Stimulated activated CD8-positive, alpha-beta memory T cell treated with anti-CD3 and anti-CD28 coated beads, Interleukin-4, amount 100 ng/mL, for 4 hours (primary cell): Measurements from ENCODE around the gene MRGPRX4.

Source experiments
- DNase-seq, 2 donors: peaks; one replicate each; pipeline ENCODE4 v3.0.0-alpha.2; 2020; ENCODE audit warnings: low read depth in 2 of 2, low spot score in 1 of 2

Gene MRGPRX4

DNA sequence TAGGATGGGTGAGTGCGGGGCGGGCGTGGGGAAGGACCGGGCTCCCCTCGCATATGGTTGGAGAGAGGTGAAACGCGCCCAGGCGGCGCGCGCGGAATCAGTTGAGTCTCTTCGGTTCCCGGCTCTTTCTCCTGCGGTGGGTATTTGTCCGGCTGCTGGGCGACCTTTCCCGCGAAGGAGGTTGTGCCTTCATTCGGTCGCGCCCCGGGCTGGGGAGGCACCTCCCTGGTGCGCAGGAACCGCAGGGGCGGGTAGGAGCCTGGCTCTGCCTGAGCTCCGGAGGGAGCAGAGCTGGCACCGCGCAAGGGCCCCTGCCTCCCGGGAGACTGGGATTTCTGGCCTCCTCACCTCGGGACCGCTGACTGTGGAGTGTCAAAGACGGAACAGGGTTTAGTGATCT lies 36.4 kb downstream of the MRGPRX4 start:
- DNase-seq = no peak

DNA sequence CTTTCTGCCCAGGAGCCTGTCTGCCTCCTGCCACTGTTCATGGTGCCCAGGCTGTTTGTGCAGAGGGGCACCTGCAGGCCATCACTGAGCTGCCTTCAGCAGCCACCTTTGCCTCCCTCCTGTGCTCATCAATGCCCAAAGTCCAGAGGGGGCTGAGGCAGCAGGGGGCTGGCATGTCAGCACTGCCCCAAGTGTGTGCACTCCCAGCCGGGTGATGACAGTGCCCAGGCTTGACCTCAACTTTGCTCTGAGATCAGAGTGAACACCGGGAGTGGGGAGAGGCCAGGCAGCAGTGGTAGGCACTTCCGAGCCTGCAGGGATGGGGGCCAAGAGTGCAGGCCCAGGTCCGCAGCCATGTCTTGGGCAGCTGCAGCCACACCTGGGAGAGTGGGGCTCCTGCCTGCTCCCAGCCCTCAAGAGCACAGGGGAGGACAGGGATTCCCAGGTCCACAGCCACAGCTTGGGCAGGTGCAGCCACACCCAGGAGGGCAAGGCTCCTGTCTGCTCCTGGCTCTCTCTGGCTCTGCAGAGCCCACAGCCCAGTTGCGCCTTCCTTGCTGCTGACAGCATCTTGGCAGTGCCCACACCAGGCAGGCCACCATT lies 48.7 kb downstream of the MRGPRX4 start:
- no peak for DNase-seq

DNA sequence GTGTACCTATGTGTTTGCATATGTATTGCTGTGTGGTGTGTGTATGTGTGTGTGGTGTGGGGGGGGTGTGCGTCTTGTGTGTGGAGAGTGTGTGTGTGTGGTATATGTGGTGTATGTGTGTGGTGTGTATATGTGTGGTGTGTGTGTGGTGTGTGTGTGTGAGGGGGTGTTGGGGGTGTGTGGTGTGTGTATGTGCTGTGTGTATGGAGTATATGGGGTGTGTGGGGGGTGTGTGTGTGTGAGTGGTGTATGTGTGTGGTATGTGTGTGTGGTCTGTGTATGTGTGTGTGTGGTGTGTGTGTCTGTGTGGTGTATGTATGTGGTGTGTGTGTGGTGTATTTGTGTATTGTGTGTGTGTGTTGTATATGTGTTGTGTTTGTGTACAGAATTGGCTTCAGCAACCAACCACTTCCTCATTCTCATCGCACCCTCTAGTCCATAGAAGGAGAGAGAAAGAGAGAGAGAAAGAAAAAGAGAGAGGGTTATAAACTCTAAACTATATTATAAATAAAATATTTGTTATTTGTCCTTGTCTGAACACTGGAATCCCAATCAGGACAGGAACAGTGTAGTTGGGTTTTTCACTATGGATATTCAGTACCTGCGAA lies 50.3 kb downstream of the MRGPRX4 start:
- DNase-seq = no peak
